PC-3 (cell line): ENCODE measurements around the gene C5orf63. TPM values are rescaled to one million over a fixed set of nuclear protein-coding genes. Genes with fewer than 3 reads are reported as not detected.

Source experiments
- ATAC-seq: fragments of 200-7000 bp; cut with Tn5 transposase; 2 replicates; pipeline ENCODE4 v1.9.1; 2020; ENCODE audit warnings: mild to moderate bottlenecking, moderate library complexity
- BruUV-seq: library from RNA; stranded (reverse); fragments of 400-500 nt; replicated peaks from 2 replicates; lab custom pipeline; 2021; lab: Mats Ljungman, UMichigan
- CTCF ChIA-PET: fragments of 300-600 bp; sonication (Branson Sonifier 250); formaldehyde crosslinking; loops from one replicate; lab custom pipeline; 2022; ENCODE audit warnings: antibody characterized with exemption; lab: Charles Lee
- POLR2A ChIA-PET: fragments of 300-600 bp; sonication (Branson Sonifier 250); formaldehyde crosslinking; loops from one replicate; lab custom pipeline; 2022; ENCODE audit warnings: antibody characterized with exemption; ENCODE audit not compliant: unreplicated experiment; lab: Charles Lee
- DNase-seq: peaks from one replicate; pipeline ENCODE4 v3.0.0-alpha.2; 2015
- H2AFZ ChIP-seq: fragments of 300-600 bp; sonication (generic); 2 replicates; pipeline ENCODE4 v1.6.0; 2016; ENCODE audit warnings: antibody characterized with exemption, low read length
- H3F3A ChIP-seq: fragments of 300-600 bp; sonication (generic); one replicate; pipeline ENCODE4 v1.6.0; 2017; ENCODE audit warnings: antibody characterized with exemption, low read length, control low read depth, mild to moderate bottlenecking; ENCODE audit not compliant: unreplicated experiment
- H3K27ac ChIP-seq: fragments of 300-600 bp; sonication (generic); 2 replicates; pipeline ENCODE4 v1.5.1; 2016; ENCODE audit warnings: mild to moderate bottlenecking, low read length
- H3K27me3 ChIP-seq: fragments of 300-600 bp; sonication (generic); 2 replicates; pipeline ENCODE4 v1.6.1; 2016; ENCODE audit warnings: low read length, mixed read lengths
- H3K36me3 ChIP-seq: fragments of 300-600 bp; sonication (generic); 2 replicates; pipeline ENCODE4 v1.6.1; 2016; ENCODE audit warnings: low read depth, mixed run types, low read length, mixed read lengths
- H3K4me1 ChIP-seq: fragments of 300-600 bp; sonication (generic); 2 replicates; pipeline ENCODE4 v1.5.1; 2016; ENCODE audit warnings: low read length; ENCODE audit not compliant: insufficient read depth
- H3K4me2 ChIP-seq: fragments of 300-600 bp; sonication (generic); 2 replicates; pipeline ENCODE4 v1.6.0; 2016; ENCODE audit warnings: low read length
- H3K4me3 ChIP-seq: fragments of 300-600 bp; sonication (generic); 2 replicates; pipeline ENCODE4 v1.5.1; 2016; ENCODE audit warnings: mild to moderate bottlenecking, low read length, mixed read lengths
- H3K79me2 ChIP-seq: fragments of 300-600 bp; sonication (generic); 2 replicates; pipeline ENCODE4 v1.6.1; 2017; ENCODE audit warnings: low read length, mixed read lengths
- H3K9ac ChIP-seq: fragments of 300-600 bp; sonication (generic); 2 replicates; pipeline ENCODE4 v1.6.0; 2016; ENCODE audit warnings: mild to moderate bottlenecking, low read length
- H3K9me2 ChIP-seq: fragments of 300-600 bp; sonication (generic); replicated peaks from 2 replicates; pipeline ENCODE4 v1.6.1; 2016; ENCODE audit warnings: mixed run types, low read length, mixed read lengths
- H3K9me3 ChIP-seq: fragments of 300-600 bp; sonication (generic); 2 replicates; pipeline ENCODE4 v1.6.1; 2016; ENCODE audit warnings: low read length, mixed read lengths
- H4K20me1 ChIP-seq: fragments of 300-600 bp; sonication (generic); 2 replicates; pipeline ENCODE4 v1.6.1; 2016; ENCODE audit warnings: low read length, mixed read lengths
- CTCF ChIP-seq: fragments of 300-600 bp; sonication (generic); conservative IDR thresholded peaks from 2 replicates; pipeline ENCODE4 v1.5.1; 2017; ENCODE audit warnings: antibody characterized with exemption, low read depth, mild to moderate bottlenecking, low read length
- EZH2 ChIP-seq: fragments of 300-600 bp; sonication (generic); IDR thresholded peaks from one replicate; pipeline ENCODE4 v1.6.1; 2017; ENCODE audit warnings: antibody characterized with exemption, mild to moderate bottlenecking, low read length; ENCODE audit not compliant: unreplicated experiment
- EZH2phosphoT487 ChIP-seq: fragments of 300-600 bp; sonication (generic); IDR thresholded peaks from 2 replicates; pipeline ENCODE4 v1.6.1; 2018; ENCODE audit warnings: mild to moderate bottlenecking, antibody characterized with exemption, low read length, borderline replicate concordance
- intact Hi-C: fragments of 100-400 bp; cut with micrococcal nuclease; formaldehyde crosslinking; loops from 2 replicates; pipeline ENCODE4 v1.9.0; 2023
- total RNA-seq: library from RNA; depleted of rRNA; stranded (reverse); fragments of >200 nt; gene quantifications from 2 replicates; pipeline ENCODE4 v1.2.3, GENCODE V29; 2014

Gene C5orf63
- total RNA-seq, 1 experiment from 2014 or later, result 3.7 TPM

- H3K27me3 ChIP-seq, result no peaks in the 10 kb centered on the region; the same call in 1 of the 2 replicates
- no peaks in the 10 kb centered on the region for H3F3A ChIP-seq
- no peak overlapping the region for H3K4me3 ChIP-seq
- H3K4me2 ChIP-seq, result no peak overlapping the region
- H3K9me3 ChIP-seq, result no peaks in the 10 kb centered on the region
- CTCF ChIA-PET, result interaction anchor here (0.6 kb wide), 1 partner anchor 39 kb away, joined by 3 read pairs; no protein-coding TSS in a partner anchor
- POLR2A ChIA-PET, result no interaction called here
- no TSS peak for BruUV-seq
- H3K9me2 ChIP-seq, result no peaks in the 10 kb centered on the region
- H3K9ac ChIP-seq, result no peak overlapping the region
- H3K27ac ChIP-seq, result no peak overlapping the region
- no peak for TF ChIP-seq EZH2phosphoT487
- TF ChIP-seq EZH2, result no peak
- no peak for TF ChIP-seq CTCF
- no peaks in the 10 kb centered on the region for H3K36me3 ChIP-seq
- intact Hi-C loops, result no loop called here
- H3K79me2 ChIP-seq, result no peaks in the 10 kb centered on the region
- H2AFZ ChIP-seq, result no peak overlapping the region
- H3K4me1 ChIP-seq, result no peaks in the 10 kb centered on the region; the same call in 1 of the 2 replicates
- peak; percentile 15 for DNase-seq
- peak; percentile 34 for ATAC-seq
- H4K20me1 ChIP-seq, result no peaks in the 10 kb centered on the region
Measured at GRCh38 chr5:127076315-127077129, 3.2 kb upstream of the C5orf63 start.

- Histone ChIP-seq H3K9ac (no peak overlapping the region), H3K79me2 (no peaks in the 10 kb centered on the region), H3K4me1 (no peaks in the 10 kb centered on the region; the same call in 1 of the 2 replicates), H3K9me2 (no peaks in the 10 kb centered on the region), H3K4me3 (no peak overlapping the region), H3K36me3 (no peaks in the 10 kb centered on the region), H3K27ac (no peak overlapping the region), H3K27me3 (no peaks in the 10 kb centered on the region), H3K9me3 (no peaks in the 10 kb centered on the region), H2AFZ (no peak overlapping the region), H3K4me2 (no peak overlapping the region), H4K20me1 (no peaks in the 10 kb centered on the region), H3F3A (no peaks in the 10 kb centered on the region)
- ATAC-seq (no peak), DNase-seq (no peak)
- no TSS peak for BruUV-seq
- ChIA-PET POLR2A (no interaction called here), CTCF (no interaction called here)
- TF ChIP-seq CTCF (no peak), EZH2 (no peak), EZH2phosphoT487 (no peak)
- intact Hi-C loops, result no loop called here
Measured at GRCh38 chr5:127074466-127074865, 1.2 kb upstream of the C5orf63 start.

GRCh38 chr5:127070243-127070642 is 3.1 kb downstream of the C5orf63 start:
- Histone ChIP-seq H3K4me1 (no peaks in the 10 kb centered on the region), H3K4me3 (no peak overlapping the region), H3K27me3 (no peaks in the 10 kb centered on the region), H3K4me2 (no peak overlapping the region), H3K36me3 (no peaks in the 10 kb centered on the region), H3K9me2 (no peaks in the 10 kb centered on the region), H4K20me1 (no peaks in the 10 kb centered on the region), H3K9me3 (no peaks in the 10 kb centered on the region), H2AFZ (no peak overlapping the region), H3F3A (no peaks in the 10 kb centered on the region), H3K9ac (no peak overlapping the region), H3K27ac (no peak overlapping the region), H3K79me2 (no peaks in the 10 kb centered on the region)
- DNase-seq (no peak), ATAC-seq (no peak)
- POLR2A ChIA-PET, result no interaction called here
- intact Hi-C loops, result no loop called here
- no TSS peak for BruUV-seq
- CTCF ChIA-PET, result no interaction called here
- no peak for TF ChIP-seq EZH2phosphoT487
- TF ChIP-seq EZH2, result no peak
- no peak for TF ChIP-seq CTCF
